OCI-LY1 (cell line): ENCODE results near the gene INTS15.

ENCODE experiments used
- H2AFZ ChIP-seq: fragments of 200-600 bp; sonication (generic), shearing (Covaris generic); 2 replicates; pipeline ENCODE4 v1.6.0; 2014; ENCODE audit warnings: antibody characterized with exemption, mild to moderate bottlenecking, low read length
- H3F3A ChIP-seq: fragments of 200-600 bp; sonication (generic), shearing (Covaris generic); 2 replicates; pipeline ENCODE4 v1.6.0; 2014; ENCODE audit warnings: mild to moderate bottlenecking, antibody characterized with exemption, low read length, moderate library complexity; ENCODE audit not compliant: insufficient read depth
- H3K27ac ChIP-seq: fragments of 200-600 bp; sonication (generic); 2 replicates; pipeline ENCODE4 v1.5.1; 2014; ENCODE audit warnings: low read length, mixed run types, mild to moderate bottlenecking, low read depth; ENCODE audit not compliant: poor library complexity, severe bottlenecking
- H3K27me3 ChIP-seq: fragments of 200-600 bp; sonication (generic); 2 replicates; pipeline ENCODE4 v1.6.0; 2014; ENCODE audit warnings: antibody characterized with exemption, mild to moderate bottlenecking, low read length, moderate library complexity; ENCODE audit not compliant: insufficient read depth
- H3K36me3 ChIP-seq: fragments of 200-600 bp; sonication (generic); 2 replicates; pipeline ENCODE4 v1.6.1; 2014; ENCODE audit warnings: mild to moderate bottlenecking, antibody characterized with exemption, low read length, moderate library complexity, mixed read lengths; ENCODE audit not compliant: insufficient read depth
- H3K4me1 ChIP-seq: fragments of 200-600 bp; sonication (generic); 2 replicates; pipeline ENCODE4 v1.5.1; 2014; ENCODE audit warnings: mild to moderate bottlenecking, low read length, moderate library complexity; ENCODE audit not compliant: insufficient read depth, severe bottlenecking
- H3K4me2 ChIP-seq: fragments of 200-600 bp; sonication (generic), shearing (Covaris generic); 2 replicates; pipeline ENCODE4 v1.6.1; 2014; ENCODE audit warnings: low read length
- H3K4me3 ChIP-seq: fragments of 200-600 bp; sonication (generic); 2 replicates; pipeline ENCODE4 v1.5.1; 2014; ENCODE audit warnings: low read length, low read depth, mild to moderate bottlenecking, mixed read lengths; ENCODE audit not compliant: poor library complexity, severe bottlenecking
- H3K79me2 ChIP-seq: fragments of 200-600 bp; shearing (Covaris generic); 2 replicates; pipeline ENCODE4 v1.6.1; 2016; ENCODE audit warnings: mixed run types, low read length, mixed read lengths; ENCODE audit not compliant: insufficient read depth
- H3K9ac ChIP-seq: fragments of 200-600 bp; sonication (generic), shearing (Covaris generic); 2 replicates; pipeline ENCODE4 v1.6.1; 2014; ENCODE audit warnings: mild to moderate bottlenecking, low read length, mixed read lengths
- H3K9me2 ChIP-seq: fragments of 200-600 bp; sonication (generic), shearing (Covaris generic); 2 replicates; pipeline ENCODE4 v1.6.1; 2014; ENCODE audit warnings: low read depth, mild to moderate bottlenecking, low read length, mixed read lengths
- H3K9me3 ChIP-seq: fragments of 200-600 bp; shearing (Covaris generic); 2 replicates; pipeline ENCODE4 v1.6.1; 2014; ENCODE audit warnings: low read length, mixed read lengths
- H4K20me1 ChIP-seq: fragments of 200-600 bp; sonication (generic), shearing (Covaris generic); 2 replicates; pipeline ENCODE4 v1.6.0; 2016; ENCODE audit warnings: mild to moderate bottlenecking, low read length; ENCODE audit not compliant: insufficient read depth
- EZH2 ChIP-seq: fragments of 200-600 bp; sonication (generic), shearing (Covaris generic); IDR thresholded peaks from 2 replicates; pipeline ENCODE4 v1.8.0; 2017; ENCODE audit warnings: borderline replicate concordance, mixed run types, mild to moderate bottlenecking, antibody characterized with exemption, low read length, moderate library complexity, mixed read lengths
- TF ChIP-seq, protein P1 (sequence below): fragments of 200-600 bp; sonication (generic), shearing (Covaris generic); IDR thresholded peaks from 2 replicates; pipeline ENCODE4 v1.5.1; 2017; ENCODE audit warnings: mild to moderate bottlenecking, antibody characterized with exemption, low read length, moderate library complexity, mixed read lengths

INTS15 gene

DNA sequence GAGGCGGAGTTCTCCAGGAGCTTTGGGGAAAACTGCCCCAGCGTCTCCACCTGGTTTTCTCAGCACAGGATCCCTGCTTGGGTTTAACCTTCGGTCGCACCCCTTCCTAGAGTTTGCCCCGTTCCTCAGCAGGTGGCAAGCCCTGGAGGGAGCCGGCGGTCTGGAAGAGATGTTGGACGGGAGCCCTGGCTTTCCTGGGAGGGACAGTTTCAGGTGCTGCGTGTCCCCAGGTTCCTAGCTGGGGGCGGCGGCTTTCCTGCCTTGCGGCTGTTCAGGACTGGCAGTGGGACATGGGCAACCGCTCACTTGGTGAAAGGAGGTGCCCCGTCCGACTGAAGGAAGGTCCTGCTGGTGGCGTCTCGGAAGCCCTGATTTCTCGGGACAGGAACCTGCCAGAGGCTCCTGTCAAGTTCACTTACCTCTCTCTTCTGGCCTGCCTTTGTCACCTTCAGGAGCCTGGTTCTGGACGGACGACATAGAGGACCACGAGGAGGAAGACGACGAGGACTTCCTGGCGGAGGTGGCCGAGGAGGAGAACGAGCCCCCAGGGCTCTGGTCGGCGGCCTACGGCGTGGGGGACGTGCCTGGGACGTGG, 62.1 kb downstream of the INTS15 start:
- Histone ChIP-seq H3K79me2 (no peaks in the 10 kb centered on the region), H3K9me3 (0 out of 2 replicates have a peak, but pooled peaks cover 4% of the 10 kb centered on the region), H3F3A (no peaks in the 10 kb centered on the region), H3K27me3 (no peaks in the 10 kb centered on the region), H3K4me1 (no peaks in the 10 kb centered on the region), H4K20me1 (no peaks in the 10 kb centered on the region), H3K4me3 (no peak overlapping the region), H3K9me2 (no peaks in the 10 kb centered on the region), H3K27ac (no peak overlapping the region), H2AFZ (no peak overlapping the region), H3K9ac (no peak overlapping the region), H3K36me3 (peaks cover 77% of the 10 kb centered on the region), H3K4me2 (no peak overlapping the region)
- TF ChIP-seq EZH2 = no peak
- TF ChIP-seq, protein P1, sequence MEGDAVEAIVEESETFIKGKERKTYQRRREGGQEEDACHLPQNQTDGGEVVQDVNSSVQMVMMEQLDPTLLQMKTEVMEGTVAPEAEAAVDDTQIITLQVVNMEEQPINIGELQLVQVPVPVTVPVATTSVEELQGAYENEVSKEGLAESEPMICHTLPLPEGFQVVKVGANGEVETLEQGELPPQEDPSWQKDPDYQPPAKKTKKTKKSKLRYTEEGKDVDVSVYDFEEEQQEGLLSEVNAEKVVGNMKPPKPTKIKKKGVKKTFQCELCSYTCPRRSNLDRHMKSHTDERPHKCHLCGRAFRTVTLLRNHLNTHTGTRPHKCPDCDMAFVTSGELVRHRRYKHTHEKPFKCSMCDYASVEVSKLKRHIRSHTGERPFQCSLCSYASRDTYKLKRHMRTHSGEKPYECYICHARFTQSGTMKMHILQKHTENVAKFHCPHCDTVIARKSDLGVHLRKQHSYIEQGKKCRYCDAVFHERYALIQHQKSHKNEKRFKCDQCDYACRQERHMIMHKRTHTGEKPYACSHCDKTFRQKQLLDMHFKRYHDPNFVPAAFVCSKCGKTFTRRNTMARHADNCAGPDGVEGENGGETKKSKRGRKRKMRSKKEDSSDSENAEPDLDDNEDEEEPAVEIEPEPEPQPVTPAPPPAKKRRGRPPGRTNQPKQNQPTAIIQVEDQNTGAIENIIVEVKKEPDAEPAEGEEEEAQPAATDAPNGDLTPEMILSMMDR = no peak

DNA sequence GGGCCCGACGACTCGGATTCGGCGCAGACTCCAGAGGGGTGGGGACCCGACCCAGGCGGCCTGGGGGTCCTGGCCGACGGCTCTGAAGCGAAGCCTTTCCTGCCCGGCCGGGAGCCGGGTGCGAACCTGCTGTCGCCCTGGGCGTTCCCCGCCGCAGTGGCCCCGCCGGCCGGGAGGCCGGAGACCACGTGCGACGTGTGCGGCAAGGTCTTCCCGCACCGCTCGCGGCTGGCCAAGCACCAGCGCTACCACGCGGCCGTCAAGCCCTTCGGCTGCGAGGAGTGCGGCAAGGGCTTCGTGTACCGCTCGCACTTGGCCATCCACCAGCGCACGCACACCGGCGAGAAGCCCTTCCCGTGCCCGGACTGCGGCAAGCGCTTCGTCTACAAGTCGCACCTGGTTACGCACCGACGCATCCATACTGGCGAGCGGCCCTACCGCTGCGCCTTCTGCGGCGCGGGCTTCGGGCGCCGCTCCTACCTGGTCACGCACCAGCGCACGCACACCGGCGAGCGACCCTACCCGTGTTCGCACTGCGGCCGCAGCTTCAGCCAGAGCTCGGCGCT, 62.7 kb downstream of the INTS15 start:
- TF ChIP-seq EZH2 = no peak
- Histone ChIP-seq H2AFZ (no peak overlapping the region), H3K9me2 (no peaks in the 10 kb centered on the region), H3K36me3 (peaks cover 71% of the 10 kb centered on the region), H3K9me3 (0 out of 2 replicates have a peak, but pooled peaks cover 4% of the 10 kb centered on the region), H3K9ac (no peak overlapping the region), H3K79me2 (no peaks in the 10 kb centered on the region), H3K27me3 (no peaks in the 10 kb centered on the region), H3F3A (no peaks in the 10 kb centered on the region), H4K20me1 (no peaks in the 10 kb centered on the region), H3K4me1 (no peaks in the 10 kb centered on the region), H3K27ac (no peak overlapping the region), H3K4me2 (no peak overlapping the region), H3K4me3 (no peak overlapping the region)

GRCh38 chr7:6653071-6654003, 63.5 kb downstream of the INTS15 start:
- Histone ChIP-seq H3F3A (no peaks in the 10 kb centered on the region), H3K27ac (no peak overlapping the region), H3K9ac (no peak overlapping the region), H3K4me2 (no peak overlapping the region), H3K9me3 (0 out of 2 replicates have a peak, but pooled peaks cover 4% of the 10 kb centered on the region), H3K27me3 (no peaks in the 10 kb centered on the region), H3K4me3 (no peak overlapping the region), H2AFZ (no peak overlapping the region), H3K36me3 (peaks cover 65% of the 10 kb centered on the region), H3K4me1 (no peaks in the 10 kb centered on the region), H3K79me2 (no peaks in the 10 kb centered on the region), H4K20me1 (no peaks in the 10 kb centered on the region), H3K9me2 (no peaks in the 10 kb centered on the region)
- TF ChIP-seq, protein P1 = no peak
- no peak for TF ChIP-seq EZH2
